HL-60/S4 (cell line): ENCODE results near the gene GLB1L3.
"Not testable (repeated sequence)": the region's sequence is repeated elsewhere in the genome, so short reads cannot be mapped to it uniquely, and the experiment has no call there.

Source experiments
- in situ Hi-C: fragments of 300-500 bp; cut with MboI; formaldehyde crosslinking; loops from 2 replicates; pipeline ENCODE4 v1.14.3; 2022; ENCODE audit warnings: low sequenced_read_pairs

Gene GLB1L3

DNA sequence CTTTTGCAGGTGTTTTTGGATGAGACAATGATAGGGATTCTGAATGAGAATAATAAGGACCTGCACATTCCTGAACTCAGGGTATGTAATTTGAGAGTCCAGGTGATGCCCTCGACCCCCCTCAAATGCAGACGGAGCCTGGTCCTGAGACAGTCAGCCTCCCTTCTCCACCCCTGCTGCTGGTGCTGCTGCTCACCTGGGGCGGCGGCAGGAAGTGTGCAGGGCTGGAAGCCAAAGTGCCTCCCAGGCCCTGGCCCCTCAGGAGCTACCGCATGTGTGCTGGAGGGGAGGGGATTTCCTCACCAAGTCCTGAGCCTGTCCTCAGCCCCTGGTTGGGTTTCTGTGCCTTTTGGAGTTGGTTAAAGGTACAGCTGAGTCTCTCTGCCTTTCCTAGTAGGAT, 36.6 kb downstream of the GLB1L3 start:
- in situ Hi-C loops: no loop called here

DNA sequence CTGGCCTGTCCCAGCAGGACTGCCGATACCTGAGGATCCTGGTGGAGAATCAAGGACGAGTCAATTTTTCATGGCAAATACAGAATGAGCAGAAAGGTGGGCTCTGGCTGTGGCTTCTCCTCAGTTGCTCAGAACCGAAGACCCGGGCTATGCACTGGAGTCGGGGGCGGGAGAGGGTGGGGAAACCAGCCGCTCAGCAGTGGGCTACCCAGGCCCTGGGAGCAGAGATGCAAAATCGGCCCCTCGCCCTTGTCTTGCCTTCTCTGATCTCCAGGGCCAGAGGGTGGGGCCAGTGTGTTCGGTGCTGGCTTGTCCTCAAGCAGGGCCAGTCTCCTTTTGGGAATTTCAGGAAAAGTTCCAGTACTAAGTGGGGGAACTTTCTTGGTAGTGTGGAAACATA, 37.2 kb downstream of the GLB1L3 start:
- in situ Hi-C loops: no loop called here

- in situ Hi-C loops: no loop called here
Measured at GRCh38 chr11:134313821-134314607, 37.8 kb downstream of the GLB1L3 start.

- in situ Hi-C loops: no loop called here
Measured at GRCh38 chr11:134317103-134317502, 40.9 kb downstream of the GLB1L3 start.

- in situ Hi-C loops: not testable (repeated sequence)
Measured at GRCh38 chr11:134321373-134321772, 45.2 kb downstream of the GLB1L3 start.

GRCh38 chr11:134322553-134322952, 46.4 kb downstream of the GLB1L3 start:
- in situ Hi-C loops: no loop called here

- in situ Hi-C loops: no loop called here
Measured at GRCh38 chr11:134328433-134328832, 52.3 kb downstream of the GLB1L3 start.

GRCh38 chr11:134330611-134331353, 54.6 kb downstream of the GLB1L3 start:
- in situ Hi-C loops: no loop called here

GRCh38 chr11:134331354-134332188, 55.4 kb downstream of the GLB1L3 start, which contains the start of gene GLB1L2:
Gene GLB1L2, plus strand, starts transcription at chr11:134331988. Its CDS starts 74 bp downstream, at chr11:134332062.
- in situ Hi-C loops: no loop called here

DNA sequence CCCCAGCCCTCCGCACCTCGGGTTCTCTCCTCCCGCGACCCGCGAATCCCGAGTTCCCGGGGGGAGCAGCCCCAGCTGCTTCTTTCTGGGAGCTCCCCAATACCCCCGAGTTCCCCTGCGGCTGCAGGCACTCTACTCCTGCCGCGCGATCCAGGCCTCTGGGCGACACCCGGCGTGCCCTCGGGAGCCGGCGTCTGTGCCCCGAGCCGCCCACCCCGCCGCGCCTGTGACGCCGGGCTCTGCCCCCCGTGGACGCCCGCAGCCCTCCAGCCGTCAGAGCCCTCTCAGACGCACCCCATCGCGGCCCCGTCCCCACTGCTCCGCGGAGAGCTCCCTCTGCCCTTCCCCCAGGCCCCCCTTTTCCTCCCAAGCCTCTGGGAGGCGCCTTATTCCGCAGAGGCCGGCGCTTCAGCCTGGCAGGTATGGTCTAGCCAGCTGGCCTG, 56.0 kb downstream of the GLB1L3 start:
- in situ Hi-C loops: no loop called here

GRCh38 chr11:134332782-134333181, 56.6 kb downstream of the GLB1L3 start:
- in situ Hi-C loops: no loop called here

- in situ Hi-C loops: no loop called here
Measured at GRCh38 chr11:134333312-134333711, 57.1 kb downstream of the GLB1L3 start.

GRCh38 chr11:134333946-134334345, 57.8 kb downstream of the GLB1L3 start:
- in situ Hi-C loops: no loop called here

GRCh38 chr11:134334796-134335571, 58.8 kb downstream of the GLB1L3 start:
- in situ Hi-C loops: no loop called here

- in situ Hi-C loops: no loop called here
Measured at GRCh38 chr11:134337051-134337450, 60.9 kb downstream of the GLB1L3 start.

- in situ Hi-C loops: no loop called here
Measured at GRCh38 chr11:134338068-134338467, 61.9 kb downstream of the GLB1L3 start.

DNA sequence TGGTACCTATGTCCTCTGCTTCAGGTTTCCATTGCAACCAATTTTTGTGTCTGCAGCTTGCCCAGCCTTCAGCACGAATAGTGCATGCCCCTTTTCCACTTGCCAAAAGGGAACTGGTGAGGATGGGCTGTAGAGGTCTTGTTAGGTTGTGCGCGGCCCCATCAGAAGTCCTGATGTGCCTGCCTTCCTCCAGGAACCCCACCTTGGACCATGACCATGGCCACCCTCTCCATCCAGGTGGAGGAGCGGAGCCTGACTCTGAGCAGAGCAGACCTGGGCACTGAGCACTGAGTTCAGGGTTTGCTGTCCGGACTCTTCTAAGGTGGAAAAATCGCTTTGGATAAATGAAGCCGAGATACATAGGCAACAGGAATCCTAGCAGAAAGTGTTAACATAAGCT, 62.5 kb downstream of the GLB1L3 start:
- in situ Hi-C loops: no loop called here

DNA sequence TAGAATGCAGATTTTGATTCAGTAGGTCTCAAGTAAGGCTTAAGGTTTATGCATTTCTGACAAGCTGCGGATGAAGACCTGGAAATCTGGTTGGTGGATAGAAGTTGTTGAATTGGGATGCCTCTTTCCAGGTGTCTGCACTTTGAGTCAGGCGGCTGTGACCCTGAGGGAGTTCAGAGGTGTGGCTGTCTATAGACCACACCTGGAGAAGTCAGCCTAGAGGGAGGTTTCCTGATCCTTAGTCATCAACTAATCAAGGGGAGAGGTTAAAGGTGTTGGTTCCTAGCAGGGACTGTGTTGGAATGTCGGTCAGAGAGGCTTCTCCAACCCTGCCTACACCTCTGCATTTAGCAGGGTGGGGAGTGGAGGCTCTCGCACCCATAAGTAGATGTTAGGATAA, 63.6 kb downstream of the GLB1L3 start:
- in situ Hi-C loops: no loop called here

- in situ Hi-C loops: no loop called here
Measured at GRCh38 chr11:134340354-134340964, 64.3 kb downstream of the GLB1L3 start.
